WTC11 (cell line): ENCODE data around the gene MLLT1. TPM values are rescaled to one million over a fixed set of nuclear protein-coding genes. Genes with fewer than 3 reads are reported as not detected.
"Not testable (repeated sequence)": the region's sequence is repeated elsewhere in the genome, so short reads cannot be mapped to it uniquely, and the experiment has no call there.

ENCODE experiments used
- ATAC-seq: fragments of 200-7000 bp; cut with Tn5 transposase; 2 replicates; pipeline ENCODE4 v1.10.0; 2021; ENCODE audit warnings: mild to moderate bottlenecking, moderate library complexity
- CTCF ChIA-PET: fragments of 300-600 bp; sonication (Branson Sonifier 250); formaldehyde crosslinking; loops from one replicate; lab custom pipeline; 2021; ENCODE audit warnings: antibody characterized with exemption; lab: Charles Lee
- POLR2A ChIA-PET: fragments of 350-600 bp; sonication (Branson Sonifier 250); formaldehyde crosslinking; loops from one replicate; lab custom pipeline; 2021; ENCODE audit warnings: antibody characterized with exemption; lab: Charles Lee
- DNase-seq: peaks from one replicate; pipeline ENCODE4 v3.0.0; 2021; ENCODE audit warnings: low spot score
- H3K27ac Mint-ChIP-seq: 2 replicates; pipeline ENCODE4 v1.8.0; 2021; ENCODE audit warnings: mixed read lengths
- H3K27me3 Mint-ChIP-seq: 2 replicates; pipeline ENCODE4 v1.8.0; 2021; ENCODE audit warnings: low read depth, mild to moderate bottlenecking, moderate library complexity, mixed read lengths
- H3K36me3 Mint-ChIP-seq: 2 replicates; pipeline ENCODE4 v1.8.0; 2021; ENCODE audit warnings: mixed read lengths
- H3K4me1 Mint-ChIP-seq: 2 replicates; pipeline ENCODE4 v1.8.0; 2022; ENCODE audit warnings: mixed read lengths
- H3K4me3 Mint-ChIP-seq: 2 replicates; pipeline ENCODE4 v1.8.0; 2021; ENCODE audit warnings: mild to moderate bottlenecking, moderate library complexity, mixed read lengths
- H3K9me3 Mint-ChIP-seq: 2 replicates; pipeline ENCODE4 v1.8.0; 2021; ENCODE audit warnings: mixed read lengths
- ATF1 ChIP-seq: sonication (generic); formaldehyde crosslinking; IDR thresholded peaks from 2 replicates; pipeline ENCODE4 v1.8.1; 2023; ENCODE audit warnings: mild to moderate bottlenecking, moderate library complexity, missing genetic modification reagents
- FOXJ3 ChIP-seq: sonication (generic); formaldehyde crosslinking; IDR thresholded peaks from 2 replicates; pipeline ENCODE4 v1.9.0; 2021; ENCODE audit warnings: missing genetic modification reagents, mild to moderate bottlenecking, borderline replicate concordance
- MXD4 ChIP-seq: fragments of 250-450 bp; sonication (Bioruptor Pico); IDR thresholded peaks from 2 replicates; pipeline ENCODE4 v1.8.0; 2021; ENCODE audit warnings: mild to moderate bottlenecking, moderate library complexity, borderline replicate concordance
- NFATC4 ChIP-seq: fragments of 250-450 bp; sonication (Bioruptor Pico); IDR thresholded peaks from 2 replicates; pipeline ENCODE4 v1.9.0; 2021; ENCODE audit warnings: mild to moderate bottlenecking
- ZNF138 ChIP-seq: sonication (generic); formaldehyde crosslinking; conservative IDR thresholded peaks from 2 replicates; pipeline ENCODE4 v1.8.1; 2022; ENCODE audit warnings: mild to moderate bottlenecking, moderate library complexity, missing genetic modification reagents
- ZNF232 ChIP-seq: sonication (generic); formaldehyde crosslinking; IDR thresholded peaks from 2 replicates; pipeline ENCODE4 v1.8.0; 2022; ENCODE audit warnings: mild to moderate bottlenecking, missing genetic modification reagents
- ZNF671 ChIP-seq: fragments of 250-450 bp; sonication (Bioruptor Pico); IDR thresholded peaks from 2 replicates; pipeline ENCODE4 v1.8.0; 2021; ENCODE audit warnings: mild to moderate bottlenecking
- total RNA-seq: library from RNA; stranded (reverse); gene quantifications from 3 replicates; pipeline ENCODE4 v1.2.3, GENCODE V29; 2021
- TF ChIP-seq, protein P1 (sequence below): fragments of 250-450 bp; sonication (Bioruptor Pico); conservative IDR thresholded peaks from 2 replicates; pipeline ENCODE4 v1.9.0; 2021; ENCODE audit warnings: mild to moderate bottlenecking
- TF ChIP-seq, protein P2 (sequence below): sonication (generic); formaldehyde crosslinking; IDR thresholded peaks from 2 replicates; pipeline ENCODE4 v1.8.0; 2022; ENCODE audit warnings: mild to moderate bottlenecking, missing genetic modification reagents
- TF ChIP-seq, protein P3 (sequence below): sonication (generic); formaldehyde crosslinking; conservative IDR thresholded peaks from 2 replicates; pipeline ENCODE4 v1.8.1; 2023; ENCODE audit warnings: mild to moderate bottlenecking, low read depth, missing genetic modification reagents, moderate library complexity
- TF ChIP-seq, protein P4 (sequence below): sonication (generic); formaldehyde crosslinking; IDR thresholded peaks from 2 replicates; pipeline ENCODE4 v1.8.1; 2022; ENCODE audit warnings: mild to moderate bottlenecking, moderate library complexity, missing genetic modification reagents
- TF ChIP-seq, protein P5 (sequence below): sonication (generic); formaldehyde crosslinking; IDR thresholded peaks from 2 replicates; pipeline ENCODE4 v1.8.1; 2023; ENCODE audit warnings: mild to moderate bottlenecking, missing genetic modification reagents
- TF ChIP-seq, protein P6 (sequence below): fragments of 200-600 bp; IDR thresholded peaks from 2 replicates; pipeline ENCODE4 v1.8.0; 2022; ENCODE audit warnings: antibody characterized with exemption
- TF ChIP-seq, protein P7 (sequence below): sonication (generic); formaldehyde crosslinking; IDR thresholded peaks from 2 replicates; pipeline ENCODE4 v1.8.0; 2022; ENCODE audit warnings: mild to moderate bottlenecking, missing genetic modification reagents
- TF ChIP-seq, protein P8 (sequence below): sonication (generic); formaldehyde crosslinking; IDR thresholded peaks from 2 replicates; pipeline ENCODE4 v1.8.1; 2023; ENCODE audit warnings: mild to moderate bottlenecking, missing genetic modification reagents, borderline replicate concordance

Gene MLLT1
- total RNA-seq, 1 experiment from 2014 or later: 58.2 TPM

DNA sequence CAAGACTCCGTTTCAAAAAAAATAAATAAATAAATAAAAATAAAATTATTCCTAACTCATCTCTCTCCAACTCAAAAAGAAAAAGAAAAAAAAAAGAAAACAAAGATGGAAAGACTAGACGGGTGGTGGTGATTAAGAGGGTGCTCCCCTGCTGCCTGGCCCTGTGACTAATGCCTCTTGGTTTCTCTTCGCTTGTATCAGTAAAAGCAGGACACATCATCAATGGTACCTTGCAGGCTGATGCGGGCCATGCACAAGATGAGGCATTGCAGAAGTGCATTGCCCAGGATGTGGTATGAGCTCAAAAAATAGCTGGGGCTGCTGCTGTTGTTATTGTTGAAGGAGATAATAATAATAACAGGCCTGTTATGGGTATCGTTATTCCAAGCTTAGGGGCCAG lies 39.0 kb upstream of the MLLT1 start:
- Mint-ChIP-seq H3K4me3 (no peak overlapping the region), H3K36me3 (peaks cover 12% of the 10 kb centered on the region), H3K27ac (no peak overlapping the region), H3K4me1 (no peaks in the 10 kb centered on the region), H3K27me3 (peaks cover 17% of the 10 kb centered on the region)
- ATAC-seq (no peak), DNase-seq (no peak)
- CTCF ChIA-PET: interaction anchor here (1.4 kb wide), 1 partner anchor 35 kb away, joined by 5 read pairs; no protein-coding TSS in a partner anchor
- TF ChIP-seq, protein P1, sequence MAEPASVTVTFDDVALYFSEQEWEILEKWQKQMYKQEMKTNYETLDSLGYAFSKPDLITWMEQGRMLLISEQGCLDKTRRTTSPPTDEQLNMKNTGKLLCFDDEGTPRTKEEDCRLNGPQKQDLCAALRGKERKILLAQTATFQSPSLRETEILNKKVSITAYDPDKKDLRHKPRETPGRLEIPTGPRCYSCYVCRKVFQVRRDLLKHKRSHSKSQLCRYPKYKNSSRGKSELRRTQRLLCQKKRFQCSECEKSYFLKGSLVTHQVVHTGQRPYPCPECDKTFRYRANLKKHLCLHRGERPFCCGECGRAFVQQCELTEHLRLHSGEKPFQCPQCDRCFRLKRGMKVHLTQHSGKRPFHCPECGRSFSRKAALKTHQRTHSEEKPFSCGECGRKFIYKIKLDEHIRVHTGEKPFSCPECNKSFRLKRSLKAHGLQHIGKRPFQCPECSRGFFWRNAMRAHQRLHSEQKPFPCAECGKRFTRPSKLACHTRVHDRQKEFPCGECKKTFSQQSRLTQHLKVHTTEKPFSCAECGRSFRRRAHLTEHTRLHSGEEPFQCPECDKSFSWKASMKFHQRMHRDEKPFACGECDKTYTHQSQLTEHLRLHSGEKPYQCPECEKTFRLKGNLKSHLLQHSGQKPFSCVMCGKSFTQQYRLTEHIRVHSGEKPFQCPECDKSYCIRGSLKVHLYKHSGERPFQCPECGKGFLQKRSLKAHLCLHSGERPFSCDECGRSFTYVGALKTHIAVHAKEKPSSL (CRISPR knock-in tag): no peak
- TF ChIP-seq ATF1 (no peak), MXD4 (CRISPR knock-in tag) (no peak)
- TF ChIP-seq, protein P2, sequence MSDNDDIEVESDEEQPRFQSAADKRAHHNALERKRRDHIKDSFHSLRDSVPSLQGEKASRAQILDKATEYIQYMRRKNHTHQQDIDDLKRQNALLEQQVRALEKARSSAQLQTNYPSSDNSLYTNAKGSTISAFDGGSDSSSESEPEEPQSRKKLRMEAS (CRISPR knock-in tag): no peak
- TF ChIP-seq, all 79 proteins: peak for 0
- H3K9me3 Mint-ChIP-seq: peaks cover 37% of the 10 kb centered on the region
- POLR2A ChIA-PET: no interaction called here

DNA sequence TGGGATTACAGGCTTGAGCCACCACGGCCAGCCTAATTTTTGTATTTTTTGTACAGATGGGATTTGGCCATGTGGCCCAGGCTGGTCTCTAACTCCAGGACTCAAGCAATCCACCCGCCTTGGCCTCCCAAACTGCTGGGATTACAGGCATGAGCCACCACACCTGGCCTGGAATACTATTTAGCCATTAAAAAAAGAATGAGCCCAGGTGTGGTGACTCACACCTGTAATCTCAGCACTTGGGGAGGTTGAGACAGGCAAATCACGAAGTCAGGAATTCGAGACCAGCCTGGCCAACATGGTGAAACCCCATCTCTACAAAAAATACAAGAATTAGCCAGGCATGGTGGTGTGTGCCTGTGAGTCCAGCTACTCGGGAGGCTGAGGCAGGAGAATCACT lies 35.9 kb upstream of the MLLT1 start:
- Mint-ChIP-seq H3K27me3 (peaks cover 20% of the 10 kb centered on the region), H3K36me3 (peaks cover 11% of the 10 kb centered on the region), H3K9me3 (peaks cover 37% of the 10 kb centered on the region)
- DNase-seq, CTCF ChIA-PET, H3K4me3 Mint-ChIP-seq, ATAC-seq, H3K4me1 Mint-ChIP-seq, POLR2A ChIA-PET, H3K27ac Mint-ChIP-seq: not testable (repeated sequence)

DNA sequence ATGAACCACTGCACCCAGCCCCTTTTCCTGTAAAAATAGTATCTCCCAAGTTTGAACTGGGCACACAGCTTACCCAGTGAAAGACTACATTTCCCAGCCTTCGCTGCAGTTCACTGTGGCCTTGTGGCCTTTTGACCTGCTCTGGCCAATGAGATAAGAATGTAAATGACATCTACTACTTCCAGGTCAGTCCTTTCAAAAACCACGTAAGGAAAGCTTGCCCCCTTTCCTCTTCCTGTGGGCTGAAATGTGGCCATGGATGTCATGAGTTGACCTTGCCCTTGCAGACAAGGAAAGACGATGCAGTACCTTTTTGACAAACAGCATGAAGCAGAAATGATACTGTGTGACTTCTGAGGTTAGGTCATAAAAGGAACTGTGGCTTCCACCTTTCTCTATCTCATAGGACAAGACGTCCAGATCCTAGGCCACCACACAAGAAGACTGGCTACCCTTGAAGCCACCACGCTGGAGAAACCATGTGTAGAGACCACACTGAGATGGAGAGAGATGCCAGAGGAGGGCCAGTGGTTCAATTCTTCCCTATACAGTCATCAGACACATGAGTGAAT lies 33.7 kb upstream of the MLLT1 start:
- ATAC-seq: no peak
- POLR2A ChIA-PET: no interaction called here
- no peak for TF ChIP-seq ZNF232 (CRISPR knock-in tag)
- TF ChIP-seq, protein P3, sequence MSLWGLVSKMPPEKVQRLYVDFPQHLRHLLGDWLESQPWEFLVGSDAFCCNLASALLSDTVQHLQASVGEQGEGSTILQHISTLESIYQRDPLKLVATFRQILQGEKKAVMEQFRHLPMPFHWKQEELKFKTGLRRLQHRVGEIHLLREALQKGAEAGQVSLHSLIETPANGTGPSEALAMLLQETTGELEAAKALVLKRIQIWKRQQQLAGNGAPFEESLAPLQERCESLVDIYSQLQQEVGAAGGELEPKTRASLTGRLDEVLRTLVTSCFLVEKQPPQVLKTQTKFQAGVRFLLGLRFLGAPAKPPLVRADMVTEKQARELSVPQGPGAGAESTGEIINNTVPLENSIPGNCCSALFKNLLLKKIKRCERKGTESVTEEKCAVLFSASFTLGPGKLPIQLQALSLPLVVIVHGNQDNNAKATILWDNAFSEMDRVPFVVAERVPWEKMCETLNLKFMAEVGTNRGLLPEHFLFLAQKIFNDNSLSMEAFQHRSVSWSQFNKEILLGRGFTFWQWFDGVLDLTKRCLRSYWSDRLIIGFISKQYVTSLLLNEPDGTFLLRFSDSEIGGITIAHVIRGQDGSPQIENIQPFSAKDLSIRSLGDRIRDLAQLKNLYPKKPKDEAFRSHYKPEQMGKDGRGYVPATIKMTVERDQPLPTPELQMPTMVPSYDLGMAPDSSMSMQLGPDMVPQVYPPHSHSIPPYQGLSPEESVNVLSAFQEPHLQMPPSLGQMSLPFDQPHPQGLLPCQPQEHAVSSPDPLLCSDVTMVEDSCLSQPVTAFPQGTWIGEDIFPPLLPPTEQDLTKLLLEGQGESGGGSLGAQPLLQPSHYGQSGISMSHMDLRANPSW: no peak
- TF ChIP-seq FOXJ3 (CRISPR knock-in tag): no peak
- TF ChIP-seq, protein P4, sequence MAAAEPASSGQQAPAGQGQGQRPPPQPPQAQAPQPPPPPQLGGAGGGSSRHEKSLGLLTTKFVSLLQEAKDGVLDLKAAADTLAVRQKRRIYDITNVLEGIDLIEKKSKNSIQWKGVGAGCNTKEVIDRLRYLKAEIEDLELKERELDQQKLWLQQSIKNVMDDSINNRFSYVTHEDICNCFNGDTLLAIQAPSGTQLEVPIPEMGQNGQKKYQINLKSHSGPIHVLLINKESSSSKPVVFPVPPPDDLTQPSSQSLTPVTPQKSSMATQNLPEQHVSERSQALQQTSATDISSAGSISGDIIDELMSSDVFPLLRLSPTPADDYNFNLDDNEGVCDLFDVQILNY (CRISPR knock-in tag): no peak
- no peak for TF ChIP-seq ZNF138 (CRISPR knock-in tag)
- TF ChIP-seq NFATC4 (CRISPR knock-in tag): no peak
- TF ChIP-seq, protein P5, sequence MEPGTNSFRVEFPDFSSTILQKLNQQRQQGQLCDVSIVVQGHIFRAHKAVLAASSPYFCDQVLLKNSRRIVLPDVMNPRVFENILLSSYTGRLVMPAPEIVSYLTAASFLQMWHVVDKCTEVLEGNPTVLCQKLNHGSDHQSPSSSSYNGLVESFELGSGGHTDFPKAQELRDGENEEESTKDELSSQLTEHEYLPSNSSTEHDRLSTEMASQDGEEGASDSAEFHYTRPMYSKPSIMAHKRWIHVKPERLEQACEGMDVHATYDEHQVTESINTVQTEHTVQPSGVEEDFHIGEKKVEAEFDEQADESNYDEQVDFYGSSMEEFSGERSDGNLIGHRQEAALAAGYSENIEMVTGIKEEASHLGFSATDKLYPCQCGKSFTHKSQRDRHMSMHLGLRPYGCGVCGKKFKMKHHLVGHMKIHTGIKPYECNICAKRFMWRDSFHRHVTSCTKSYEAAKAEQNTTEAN: no peak
- TF ChIP-seq, protein P6, sequence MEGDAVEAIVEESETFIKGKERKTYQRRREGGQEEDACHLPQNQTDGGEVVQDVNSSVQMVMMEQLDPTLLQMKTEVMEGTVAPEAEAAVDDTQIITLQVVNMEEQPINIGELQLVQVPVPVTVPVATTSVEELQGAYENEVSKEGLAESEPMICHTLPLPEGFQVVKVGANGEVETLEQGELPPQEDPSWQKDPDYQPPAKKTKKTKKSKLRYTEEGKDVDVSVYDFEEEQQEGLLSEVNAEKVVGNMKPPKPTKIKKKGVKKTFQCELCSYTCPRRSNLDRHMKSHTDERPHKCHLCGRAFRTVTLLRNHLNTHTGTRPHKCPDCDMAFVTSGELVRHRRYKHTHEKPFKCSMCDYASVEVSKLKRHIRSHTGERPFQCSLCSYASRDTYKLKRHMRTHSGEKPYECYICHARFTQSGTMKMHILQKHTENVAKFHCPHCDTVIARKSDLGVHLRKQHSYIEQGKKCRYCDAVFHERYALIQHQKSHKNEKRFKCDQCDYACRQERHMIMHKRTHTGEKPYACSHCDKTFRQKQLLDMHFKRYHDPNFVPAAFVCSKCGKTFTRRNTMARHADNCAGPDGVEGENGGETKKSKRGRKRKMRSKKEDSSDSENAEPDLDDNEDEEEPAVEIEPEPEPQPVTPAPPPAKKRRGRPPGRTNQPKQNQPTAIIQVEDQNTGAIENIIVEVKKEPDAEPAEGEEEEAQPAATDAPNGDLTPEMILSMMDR: no peak
- TF ChIP-seq, protein P7, sequence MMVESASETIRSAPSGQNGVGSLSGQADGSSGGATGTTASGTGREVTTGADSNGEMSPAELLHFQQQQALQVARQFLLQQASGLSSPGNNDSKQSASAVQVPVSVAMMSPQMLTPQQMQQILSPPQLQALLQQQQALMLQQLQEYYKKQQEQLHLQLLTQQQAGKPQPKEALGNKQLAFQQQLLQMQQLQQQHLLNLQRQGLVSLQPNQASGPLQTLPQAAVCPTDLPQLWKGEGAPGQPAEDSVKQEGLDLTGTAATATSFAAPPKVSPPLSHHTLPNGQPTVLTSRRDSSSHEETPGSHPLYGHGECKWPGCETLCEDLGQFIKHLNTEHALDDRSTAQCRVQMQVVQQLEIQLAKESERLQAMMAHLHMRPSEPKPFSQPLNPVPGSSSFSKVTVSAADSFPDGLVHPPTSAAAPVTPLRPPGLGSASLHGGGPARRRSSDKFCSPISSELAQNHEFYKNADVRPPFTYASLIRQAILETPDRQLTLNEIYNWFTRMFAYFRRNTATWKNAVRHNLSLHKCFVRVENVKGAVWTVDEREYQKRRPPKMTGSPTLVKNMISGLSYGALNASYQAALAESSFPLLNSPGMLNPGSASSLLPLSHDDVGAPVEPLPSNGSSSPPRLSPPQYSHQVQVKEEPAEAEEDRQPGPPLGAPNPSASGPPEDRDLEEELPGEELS (CRISPR knock-in tag): no peak
- no peak for TF ChIP-seq ZNF671
- TF ChIP-seq, protein P8, sequence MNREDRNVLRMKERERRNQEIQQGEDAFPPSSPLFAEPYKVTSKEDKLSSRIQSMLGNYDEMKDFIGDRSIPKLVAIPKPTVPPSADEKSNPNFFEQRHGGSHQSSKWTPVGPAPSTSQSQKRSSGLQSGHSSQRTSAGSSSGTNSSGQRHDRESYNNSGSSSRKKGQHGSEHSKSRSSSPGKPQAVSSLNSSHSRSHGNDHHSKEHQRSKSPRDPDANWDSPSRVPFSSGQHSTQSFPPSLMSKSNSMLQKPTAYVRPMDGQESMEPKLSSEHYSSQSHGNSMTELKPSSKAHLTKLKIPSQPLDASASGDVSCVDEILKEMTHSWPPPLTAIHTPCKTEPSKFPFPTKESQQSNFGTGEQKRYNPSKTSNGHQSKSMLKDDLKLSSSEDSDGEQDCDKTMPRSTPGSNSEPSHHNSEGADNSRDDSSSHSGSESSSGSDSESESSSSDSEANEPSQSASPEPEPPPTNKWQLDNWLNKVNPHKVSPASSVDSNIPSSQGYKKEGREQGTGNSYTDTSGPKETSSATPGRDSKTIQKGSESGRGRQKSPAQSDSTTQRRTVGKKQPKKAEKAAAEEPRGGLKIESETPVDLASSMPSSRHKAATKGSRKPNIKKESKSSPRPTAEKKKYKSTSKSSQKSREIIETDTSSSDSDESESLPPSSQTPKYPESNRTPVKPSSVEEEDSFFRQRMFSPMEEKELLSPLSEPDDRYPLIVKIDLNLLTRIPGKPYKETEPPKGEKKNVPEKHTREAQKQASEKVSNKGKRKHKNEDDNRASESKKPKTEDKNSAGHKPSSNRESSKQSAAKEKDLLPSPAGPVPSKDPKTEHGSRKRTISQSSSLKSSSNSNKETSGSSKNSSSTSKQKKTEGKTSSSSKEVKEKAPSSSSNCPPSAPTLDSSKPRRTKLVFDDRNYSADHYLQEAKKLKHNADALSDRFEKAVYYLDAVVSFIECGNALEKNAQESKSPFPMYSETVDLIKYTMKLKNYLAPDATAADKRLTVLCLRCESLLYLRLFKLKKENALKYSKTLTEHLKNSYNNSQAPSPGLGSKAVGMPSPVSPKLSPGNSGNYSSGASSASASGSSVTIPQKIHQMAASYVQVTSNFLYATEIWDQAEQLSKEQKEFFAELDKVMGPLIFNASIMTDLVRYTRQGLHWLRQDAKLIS (CRISPR knock-in tag): no peak

More for the DNA sequence above, 33.7 kb upstream of the MLLT1 start:
- DNase-seq: no peak
- Mint-ChIP-seq H3K9me3 (peaks cover 33% of the 10 kb centered on the region), H3K27me3 (peaks cover 20% of the 10 kb centered on the region), H3K4me3 (no peak overlapping the region), H3K36me3 (peaks cover 11% of the 10 kb centered on the region), H3K4me1 (no peaks in the 10 kb centered on the region), H3K27ac (no peak overlapping the region)
- CTCF ChIA-PET: no interaction called here
